ENCODE results near the gene HOXB9. TPM values are rescaled to one million over a fixed set of nuclear protein-coding genes. Genes with fewer than 3 reads are reported as not detected.

Gene HOXB9
- total and polyA plus RNA-seq, 9 of the 15 experiments (the other 6 are each of a cell fraction or from before 2014, with no cell fraction given): 3.1 to 196 (median 77.6) TPM

GRCh38 chr17:48612854-48613691 lies 13.1 kb downstream of the HOXB9 start:
- H3K79me2 ChIP-seq (ENCODE audit: control insufficient read depth, insufficient read depth, low read length): peaks cover 38% of the 10 kb centered on the region
- CTCF ChIA-PET (ENCODE audit: low intra/inter-chr PET ratio): interaction anchor here (0.6 kb wide), 1 partner anchor 600 kb away, joined by 3 read pairs; no protein-coding TSS in a partner anchor
- H3K27ac ChIP-seq (ENCODE audit: extremely low read depth, low read depth, low read length): no peak overlapping the region
- TF ChIP-seq CSDE1 (IDR thresholded peaks at IDR 0.05) (no peak), PHB (CRISPR knock-in tag; IDR thresholded peaks at IDR 0.05) (no peak), E4F1 (CRISPR knock-in tag; IDR thresholded peaks at IDR 0.05; ENCODE audit: borderline replicate concordance) (no peak), ZNF184 (CRISPR knock-in tag; IDR thresholded peaks at IDR 0.05) (no peak), KDM5B (IDR thresholded peaks at IDR 0.05; ENCODE audit: insufficient replicate concordance, low read depth, low read length) (no peak)
- peaks cover 21 to 49% of the 10 kb centered on the region in 2 experiments for H3K4me1 ChIP-seq (replicated peaks in 1 of 2; ENCODE audit: control insufficient read depth in 2 of 2, insufficient read depth in 2 of 2, low read length in 2 of 2)
- FAIRE-seq: no peak
- no peak overlapping the region for H2AFZ ChIP-seq (ENCODE audit: low read depth, low read length)
- H3K27me3 ChIP-seq (ENCODE audit: control insufficient read depth in 2 of 2, insufficient read depth in 2 of 2, low read length in 2 of 2): no peaks in the 10 kb centered on the region
- H3K9me1 ChIP-seq (ENCODE audit: control insufficient read depth, insufficient read depth, low read length): no peaks in the 10 kb centered on the region
- in situ Hi-C loops (cut with MboI): no loop called here
- H3K9ac ChIP-seq (ENCODE audit: insufficient read depth in 1 of 2, low read depth in 2 of 2, low read length in 2 of 2): no peak overlapping the region
- no peak for ATAC-seq
- BruUV-seq (replicated peaks): no TSS peak
- no peaks in the 10 kb centered on the region for H4K20me1 ChIP-seq (replicated peaks; ENCODE audit: control insufficient read depth, insufficient read depth, low read length)
- intact Hi-C loops (cut with micrococcal nuclease): no loop called here
- H3K4me2 ChIP-seq (ENCODE audit: insufficient read depth, low read length): no peak overlapping the region
- peaks cover 8% of the 10 kb centered on the region; the same call in 1 of the 3 replicates for H3K36me3 ChIP-seq (ENCODE audit: control insufficient read depth, insufficient read depth, low read length)
- 95% methylated on average over 26 of the region's 67 CpGs for WGBS (ENCODE audit: insufficient coverage, low coverage, missing lambda C conversion rate)
- POLR2A ChIA-PET: no interaction called here
- no peak overlapping the region for H3K4me3 ChIP-seq
- DNase-seq (ENCODE audit: extremely low read depth in 1 of 4, low spot score in 3 of 4): no peak
- H3K9me3 ChIP-seq (replicated peaks; ENCODE audit: control insufficient read depth, insufficient read depth, low read depth, low read length): no peaks in the 10 kb centered on the region

Measured in K562 (cell line).